Neural cell (in vitro differentiated cells): Measurements from ENCODE around the gene ITGB5. TPM values are rescaled to one million over a fixed set of nuclear protein-coding genes. Genes with fewer than 3 reads are reported as not detected.

Source experiments
- H2AFZ ChIP-seq: fragments of 200-600, 300-800 bp; sonication (generic), shearing (Covaris generic); 2 replicates; pipeline ENCODE4 v1.6.0; 2014; ENCODE audit warnings: low read depth, mild to moderate bottlenecking, antibody characterized with exemption, low read length, moderate library complexity
- H3F3A ChIP-seq: fragments of 200-600 bp; shearing (Covaris generic); 2 replicates; pipeline ENCODE4 v1.6.1; 2016; ENCODE audit warnings: mild to moderate bottlenecking, moderate library complexity, mixed read lengths, antibody characterized with exemption, low read length; ENCODE audit not compliant: insufficient read depth, poor library complexity, severe bottlenecking
- H3K27ac ChIP-seq: fragments of 200-600, 300-800 bp; sonication (generic), shearing (Covaris generic); 2 replicates; pipeline ENCODE4 v1.5.1; 2014; ENCODE audit warnings: mild to moderate bottlenecking, low read length, moderate library complexity
- H3K27me3 ChIP-seq: fragments of 300-800, 200-600 bp; sonication (generic), shearing (Covaris generic); 2 replicates; pipeline ENCODE4 v1.6.0; 2014; ENCODE audit warnings: mild to moderate bottlenecking, low read depth, low read length, moderate library complexity; ENCODE audit not compliant: insufficient read depth
- H3K36me3 ChIP-seq: fragments of 300-800, 200-600 bp; sonication (generic), shearing (Covaris generic); 2 replicates; pipeline ENCODE4 v1.5.1; 2014; ENCODE audit warnings: mild to moderate bottlenecking, antibody characterized with exemption, low read length, moderate library complexity; ENCODE audit not compliant: insufficient read depth
- H3K4me2 ChIP-seq: fragments of 300-800, 200-600 bp; sonication (generic), shearing (Covaris generic); 2 replicates; pipeline ENCODE4 v1.6.0; 2014; ENCODE audit warnings: mild to moderate bottlenecking, low read length
- H3K4me3 ChIP-seq: fragments of 300-800, 200-600 bp; sonication (generic), shearing (Covaris generic); 2 replicates; pipeline ENCODE4 v1.5.1; 2014; ENCODE audit warnings: mild to moderate bottlenecking, low read length, moderate library complexity
- H3K79me2 ChIP-seq: fragments of 200-600 bp; shearing (Covaris generic); replicated peaks from 2 replicates; pipeline ENCODE4 v1.6.0; 2014; ENCODE audit warnings: mild to moderate bottlenecking, low read length, moderate library complexity; ENCODE audit not compliant: insufficient read depth
- H3K9ac ChIP-seq: fragments of 300-800, 200-600 bp; sonication (generic), shearing (Covaris generic); 2 replicates; pipeline ENCODE4 v1.6.1; 2016; ENCODE audit warnings: mild to moderate bottlenecking, low read length, mixed read lengths
- H3K9me2 ChIP-seq: fragments of 200-600 bp; shearing (Covaris generic); 2 replicates; pipeline ENCODE4 v1.6.1; 2016; ENCODE audit warnings: mild to moderate bottlenecking, low read length, mixed read lengths; ENCODE audit not compliant: insufficient read depth
- H3K9me3 ChIP-seq: fragments of 200-600, 300-800 bp; sonication (generic), shearing (Covaris generic); 2 replicates; pipeline ENCODE4 v1.6.1; 2016; ENCODE audit warnings: mild to moderate bottlenecking, mixed run types, low read length, moderate library complexity, mixed read lengths
- H4K20me1 ChIP-seq: fragments of 200-600 bp; shearing (Covaris generic); 2 replicates; pipeline ENCODE4 v1.6.1; 2016; ENCODE audit warnings: mild to moderate bottlenecking, mixed run types; ENCODE audit not compliant: insufficient read depth
- EP300 ChIP-seq: fragments of 450-650 bp; conservative IDR thresholded peaks from 2 replicates; pipeline ENCODE4 v1.6.1; 2014; ENCODE audit warnings: antibody characterized with exemption, mild to moderate bottlenecking, moderate library complexity; ENCODE audit not compliant: poor library complexity, severe bottlenecking
- EZH2 ChIP-seq: fragments of 200-600, 300-800 bp; shearing (Covaris generic), sonication (generic); IDR thresholded peaks from 2 replicates; pipeline ENCODE4 v1.6.1; 2014; ENCODE audit warnings: antibody characterized with exemption, low read length, borderline replicate concordance, mild to moderate bottlenecking; ENCODE audit not compliant: insufficient read depth, poor library complexity, severe bottlenecking
- MXI1 ChIP-seq: fragments of 450-650 bp; conservative IDR thresholded peaks from 2 replicates; pipeline ENCODE4 v1.6.1; 2014; ENCODE audit warnings: antibody characterized with exemption, mild to moderate bottlenecking; ENCODE audit not compliant: poor library complexity, severe bottlenecking
- POLR2AphosphoS5 ChIP-seq: IDR thresholded peaks from 2 replicates; pipeline ENCODE4 v1.6.1; 2012
- RAD21 ChIP-seq: fragments of 450-650 bp; conservative IDR thresholded peaks from 2 replicates; pipeline ENCODE4 v1.6.1; 2014; ENCODE audit warnings: antibody characterized with exemption, mild to moderate bottlenecking, moderate library complexity
- REST ChIP-seq: IDR thresholded peaks from 2 replicates; pipeline ENCODE4 v1.6.1; 2012; ENCODE audit warnings: borderline replicate concordance
- SMC3 ChIP-seq: fragments of 450-650 bp; conservative IDR thresholded peaks from 2 replicates; pipeline ENCODE4 v1.6.1; 2014; ENCODE audit warnings: antibody characterized with exemption, mild to moderate bottlenecking, moderate library complexity; ENCODE audit not compliant: poor library complexity
- TAF1 ChIP-seq: IDR thresholded peaks from 2 replicates; pipeline ENCODE4 v1.6.1; 2012; ENCODE audit warnings: low read depth
- polyA plus RNA-seq: library from polyadenylated mRNA; depleted of rRNA; stranded (reverse); fragments of >200 nt; gene quantifications from 2 replicates; pipeline ENCODE4 v1.2.3, GENCODE V29; 2014
- TF ChIP-seq, protein P1 (sequence below): fragments of 450-650 bp; IDR thresholded peaks from 2 replicates; pipeline ENCODE4 v1.5.1; 2014; ENCODE audit warnings: antibody characterized with exemption, mild to moderate bottlenecking, moderate library complexity; ENCODE audit not compliant: poor library complexity, severe bottlenecking

The ITGB5 gene
- polyA plus RNA-seq, 1 donor from 2014 or later: 1.2 TPM

DNA sequence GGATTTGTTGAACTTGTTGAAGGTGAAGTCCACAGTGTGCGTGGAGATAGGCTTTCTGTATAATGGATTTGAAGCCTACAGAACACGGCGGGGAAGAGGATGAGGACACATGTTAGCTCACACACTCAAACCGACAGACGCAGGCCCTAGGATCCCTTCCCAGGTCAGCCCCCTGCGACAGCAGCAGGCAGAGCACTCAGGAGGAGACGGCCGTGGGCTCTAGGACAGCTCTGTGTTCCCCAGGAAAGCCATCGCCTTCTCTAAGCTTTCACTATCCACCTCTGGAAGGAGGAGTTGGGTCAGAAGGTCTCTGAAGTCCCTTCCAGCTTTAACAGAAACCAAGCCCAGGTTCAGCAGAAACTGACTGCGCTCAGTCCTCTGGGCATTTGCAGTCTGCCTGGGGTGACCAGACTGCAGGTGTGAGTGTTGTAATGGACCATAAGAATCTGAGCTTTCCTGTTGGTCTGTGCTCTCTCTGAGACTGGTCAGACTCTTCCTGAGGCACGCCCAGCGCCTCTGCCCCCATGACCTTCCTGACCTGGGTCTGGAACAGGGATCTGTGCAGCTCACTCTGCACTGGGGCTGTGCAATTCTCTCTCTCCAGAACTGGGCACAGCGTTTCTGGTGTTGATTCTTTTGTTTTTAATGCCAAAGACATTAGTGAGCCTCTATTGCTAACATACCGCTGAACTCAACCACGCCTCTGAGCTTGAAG, 123.4 kb downstream of the ITGB5 start:
- Histone ChIP-seq H3K9me3 (no peaks in the 10 kb centered on the region), H3K79me2 (no peaks in the 10 kb centered on the region), H3K4me2 (no peak overlapping the region), H3K27me3 (no peaks in the 10 kb centered on the region), H3K9me2 (no peaks in the 10 kb centered on the region), H2AFZ (no peak overlapping the region), H3K4me3 (no peak overlapping the region), H3K27ac (no peak overlapping the region), H3K9ac (no peak overlapping the region), H3K36me3 (no peaks in the 10 kb centered on the region), H4K20me1 (no peaks in the 10 kb centered on the region), H3F3A (no peaks in the 10 kb centered on the region)
- TF ChIP-seq TAF1: no peak
- no peak for TF ChIP-seq POLR2AphosphoS5

- TF ChIP-seq, protein P1, sequence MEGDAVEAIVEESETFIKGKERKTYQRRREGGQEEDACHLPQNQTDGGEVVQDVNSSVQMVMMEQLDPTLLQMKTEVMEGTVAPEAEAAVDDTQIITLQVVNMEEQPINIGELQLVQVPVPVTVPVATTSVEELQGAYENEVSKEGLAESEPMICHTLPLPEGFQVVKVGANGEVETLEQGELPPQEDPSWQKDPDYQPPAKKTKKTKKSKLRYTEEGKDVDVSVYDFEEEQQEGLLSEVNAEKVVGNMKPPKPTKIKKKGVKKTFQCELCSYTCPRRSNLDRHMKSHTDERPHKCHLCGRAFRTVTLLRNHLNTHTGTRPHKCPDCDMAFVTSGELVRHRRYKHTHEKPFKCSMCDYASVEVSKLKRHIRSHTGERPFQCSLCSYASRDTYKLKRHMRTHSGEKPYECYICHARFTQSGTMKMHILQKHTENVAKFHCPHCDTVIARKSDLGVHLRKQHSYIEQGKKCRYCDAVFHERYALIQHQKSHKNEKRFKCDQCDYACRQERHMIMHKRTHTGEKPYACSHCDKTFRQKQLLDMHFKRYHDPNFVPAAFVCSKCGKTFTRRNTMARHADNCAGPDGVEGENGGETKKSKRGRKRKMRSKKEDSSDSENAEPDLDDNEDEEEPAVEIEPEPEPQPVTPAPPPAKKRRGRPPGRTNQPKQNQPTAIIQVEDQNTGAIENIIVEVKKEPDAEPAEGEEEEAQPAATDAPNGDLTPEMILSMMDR: no peak
- TF ChIP-seq SMC3 (no peak), MXI1 (no peak), EZH2 (no peak), POLR2AphosphoS5 (no peak), TAF1 (no peak), RAD21 (no peak), EP300 (no peak), REST (no peak)
- no peak overlapping the region for H2AFZ ChIP-seq
These were observed 124.0 kb downstream of the ITGB5 start for GRCh38 chr3:124763206-124763605.

More at GRCh38 chr3:124763206-124763605, 124.0 kb downstream of the ITGB5 start:
- H3K4me2 ChIP-seq: no peak overlapping the region
- H3K9me3 ChIP-seq: no peaks in the 10 kb centered on the region
- H3K9ac ChIP-seq: no peak overlapping the region
- no peaks in the 10 kb centered on the region for H3K9me2 ChIP-seq
- H3K79me2 ChIP-seq: no peaks in the 10 kb centered on the region
- H4K20me1 ChIP-seq: no peaks in the 10 kb centered on the region
- H3K27ac ChIP-seq: no peak overlapping the region
- H3K4me3 ChIP-seq: no peak overlapping the region
- no peaks in the 10 kb centered on the region for H3K27me3 ChIP-seq
- H3K36me3 ChIP-seq: no peaks in the 10 kb centered on the region
- no peaks in the 10 kb centered on the region for H3F3A ChIP-seq
